Activated CD4-positive, CD25-positive, alpha-beta regulatory T cell treated with anti-CD3 and anti-CD28 coated beads, Interleukin-2, amount 50 U/mL, for 24 hours (primary cell): ENCODE data around the gene SIRPA.

ENCODE experiments used
- ATAC-seq, 2 donors: fragments of 150-1000 bp; cut with Tn5 transposase; one replicate each; pipeline ENCODE4 v1.10.0; 2021; ENCODE audit warnings: mild to moderate bottlenecking in 1 of 2, moderate library complexity in 1 of 2

SIRPA gene

DNA sequence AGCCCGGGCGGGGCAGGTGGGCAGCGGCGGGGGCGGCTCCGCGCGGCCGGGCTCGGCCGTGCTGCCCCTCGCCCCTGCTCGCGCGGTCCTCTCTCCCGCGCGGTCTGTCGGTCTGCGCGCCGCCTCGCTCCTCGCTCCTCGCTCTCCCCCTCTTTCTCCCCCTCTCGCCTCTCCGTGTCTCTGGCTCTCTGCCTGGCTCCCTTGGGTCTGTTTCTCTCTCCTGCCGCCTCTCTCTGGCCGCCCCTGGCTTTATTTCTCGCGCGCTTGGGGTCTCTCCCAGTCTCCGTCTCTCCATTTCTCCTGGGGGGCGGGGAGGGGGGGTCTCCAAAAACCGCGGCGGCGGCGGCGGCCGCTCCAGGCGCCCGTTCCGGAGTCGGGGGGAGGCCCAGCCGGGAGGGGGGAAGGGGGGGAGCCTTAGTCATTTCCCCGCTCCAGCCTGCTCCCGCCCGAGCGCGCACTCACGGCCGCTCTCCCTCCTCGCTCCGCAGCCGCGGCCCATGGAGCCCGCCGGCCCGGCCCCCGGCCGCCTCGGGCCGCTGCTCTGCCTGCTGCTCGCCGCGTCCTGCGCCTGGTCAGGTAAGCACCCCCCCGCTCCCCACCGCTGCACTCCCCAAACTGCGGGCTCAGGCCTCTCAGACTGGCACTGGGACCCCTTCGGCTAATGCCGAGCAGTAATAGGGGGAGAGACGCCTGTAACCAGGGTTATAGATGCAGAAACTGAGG, at the start of gene SIRPA:
TSS of gene SIRPA (plus strand) at position 457 of the 723 bp plus-strand sequence. CDS start at position 498, 41 bp downstream.
- ATAC-seq, result no peak

DNA sequence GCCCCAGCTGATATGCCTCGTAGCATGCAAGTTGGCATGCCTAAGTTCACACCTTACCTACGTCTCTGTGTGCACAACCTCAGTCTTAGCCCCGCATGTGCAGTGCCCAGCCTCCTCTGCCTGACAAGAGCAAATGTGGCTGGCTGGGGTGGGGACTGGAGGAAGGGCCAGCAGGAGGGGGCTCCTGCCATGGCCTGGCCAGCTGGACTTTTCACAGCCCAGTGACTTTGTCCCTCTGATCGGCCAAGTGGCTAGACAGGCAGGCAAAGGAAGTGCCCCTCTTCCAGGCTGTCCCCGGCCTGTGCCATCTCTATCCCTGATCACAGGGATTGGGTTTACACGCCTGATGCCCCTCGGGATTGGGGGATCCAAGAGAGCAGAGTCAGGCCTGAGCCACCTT, 49.5 kb upstream of the SIRPA start:
- ATAC-seq, result no peak

DNA sequence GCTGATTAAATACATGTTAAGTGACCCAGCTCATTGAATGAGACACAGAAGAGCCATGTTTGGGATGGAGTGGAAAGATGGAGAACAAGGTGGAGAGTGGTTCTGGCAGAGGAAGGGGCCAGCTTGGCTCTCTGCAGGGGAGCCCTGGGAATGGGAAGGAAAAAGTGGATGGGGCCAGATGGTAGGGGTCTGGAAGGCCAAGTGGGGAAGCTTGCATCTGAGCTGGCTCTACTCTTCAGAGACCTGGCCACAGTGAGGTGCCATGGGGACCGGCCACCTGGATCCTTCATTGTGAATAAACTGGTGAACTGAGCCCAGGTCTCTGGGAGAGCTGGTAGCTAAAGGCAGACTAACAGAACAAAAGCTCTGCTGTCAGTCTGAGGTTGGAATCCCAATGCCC, 48.9 kb upstream of the SIRPA start:
- no peak for ATAC-seq

DNA sequence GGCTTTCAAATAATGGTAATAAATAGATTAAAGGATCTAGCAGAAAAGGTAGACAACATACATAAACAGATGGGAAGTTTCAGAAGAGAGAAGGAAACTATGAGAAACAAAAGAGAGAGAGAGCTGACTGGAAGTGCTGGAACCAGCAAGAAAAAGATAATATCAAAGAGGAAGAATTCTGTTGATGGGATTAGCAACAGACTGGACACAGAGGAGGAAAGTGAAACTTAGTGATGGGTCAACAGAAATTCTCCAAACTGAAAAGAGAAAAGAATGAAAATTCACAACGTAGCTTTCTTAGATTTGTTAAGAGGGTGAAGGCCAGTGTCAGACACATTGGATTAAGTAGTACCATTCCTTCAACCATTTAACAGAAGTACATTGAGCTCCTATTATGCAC, 48.3 kb upstream of the SIRPA start:
- ATAC-seq, result no peak

DNA sequence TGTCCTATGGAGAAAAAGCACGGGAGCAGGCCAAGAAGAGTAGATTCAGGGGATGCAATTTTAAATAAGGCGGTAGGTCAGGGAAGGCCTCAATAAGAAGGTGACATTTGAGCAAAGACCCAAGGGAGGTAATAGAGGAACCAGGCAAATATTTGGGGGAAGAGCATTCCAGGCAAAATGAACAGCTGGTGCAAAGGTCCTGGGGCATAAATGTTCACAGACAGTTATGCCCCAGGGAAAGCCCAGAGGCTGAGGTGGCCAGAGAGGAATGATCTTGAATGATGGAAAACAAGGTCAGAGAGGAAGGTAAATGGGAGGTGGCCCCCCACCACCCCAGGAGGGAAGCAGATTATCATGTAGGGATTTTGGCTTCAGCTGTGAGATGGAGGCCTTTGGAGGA, 47.4 kb upstream of the SIRPA start:
- no peak for ATAC-seq

DNA sequence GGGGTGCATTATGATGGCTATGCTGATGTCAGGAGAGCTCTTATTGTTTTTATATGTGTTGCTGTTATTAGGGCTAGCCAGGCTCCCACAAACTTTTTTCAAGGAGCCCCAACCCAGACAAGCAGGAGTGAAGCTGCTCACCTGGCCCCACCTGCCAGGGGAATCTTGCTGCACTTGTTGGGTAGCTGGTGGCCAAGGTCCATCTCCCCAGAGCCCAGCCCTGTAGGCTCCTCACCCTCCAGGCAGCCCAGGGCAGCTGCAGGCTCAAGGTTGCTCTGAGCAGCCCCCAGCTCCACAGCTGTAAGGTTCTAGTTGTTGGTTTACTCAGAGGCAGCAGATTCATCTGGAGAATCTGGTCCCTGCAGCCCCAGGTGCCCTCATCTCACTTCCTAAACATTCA, 46.8 kb upstream of the SIRPA start:
- ATAC-seq, result no peak

DNA sequence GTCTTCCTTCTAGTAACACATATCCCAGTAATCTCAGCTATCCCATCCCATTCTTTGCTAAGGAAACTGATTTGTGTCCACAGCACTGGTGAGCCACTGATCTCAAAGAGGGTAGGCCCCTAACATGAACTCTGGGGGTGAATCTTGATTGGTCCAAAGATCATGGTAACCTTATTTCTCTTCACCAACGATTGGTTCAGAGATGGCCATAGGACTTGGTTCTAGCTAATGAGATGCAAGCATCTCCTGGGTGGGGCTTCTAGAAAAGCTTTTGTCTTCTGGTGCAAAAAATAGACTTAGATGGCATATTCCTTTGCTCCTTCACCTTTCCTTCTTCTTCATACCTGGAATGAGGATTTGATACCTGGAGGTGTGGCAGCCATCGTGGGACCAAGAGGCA, 43.8 kb upstream of the SIRPA start:
- ATAC-seq, result no peak

DNA sequence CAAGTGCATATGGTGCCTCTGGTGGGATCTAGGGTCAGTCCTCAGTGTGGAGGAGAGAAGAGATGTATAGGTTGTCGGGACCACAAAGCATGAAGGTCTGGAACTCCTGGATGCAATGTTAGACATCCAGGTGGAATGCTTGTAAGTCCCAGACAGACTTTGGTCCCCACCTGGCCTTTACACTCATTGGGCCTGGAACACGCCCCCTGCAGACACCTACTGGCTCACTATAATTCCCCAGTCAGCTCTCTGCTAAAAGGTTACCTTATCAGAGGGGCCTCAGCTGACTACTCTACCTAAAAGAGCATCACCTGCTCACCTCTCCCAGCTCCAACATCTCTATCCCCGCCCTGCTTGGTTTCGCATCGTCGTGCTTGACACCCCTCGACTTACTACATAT, 41.7 kb upstream of the SIRPA start:
- no peak for ATAC-seq

DNA sequence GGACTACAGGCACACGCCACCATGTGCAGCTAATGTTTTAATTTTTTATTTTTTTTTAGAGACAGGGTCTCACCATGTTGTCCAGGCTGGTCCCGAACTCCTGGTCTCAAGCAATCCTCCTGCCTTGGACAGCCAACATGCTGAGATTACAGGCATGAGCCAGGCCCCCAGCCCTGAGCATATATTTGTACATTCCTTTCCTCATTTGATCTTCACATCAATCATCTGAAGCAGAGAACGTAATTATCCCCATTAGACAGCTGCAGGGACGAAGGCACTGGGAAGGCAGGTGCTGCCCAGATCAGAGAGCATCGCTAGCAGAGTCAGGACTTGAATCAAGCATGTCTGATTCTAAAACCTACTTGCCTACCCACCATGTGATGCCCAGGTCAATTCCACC, 41.0 kb upstream of the SIRPA start:
- ATAC-seq, result no peak

DNA sequence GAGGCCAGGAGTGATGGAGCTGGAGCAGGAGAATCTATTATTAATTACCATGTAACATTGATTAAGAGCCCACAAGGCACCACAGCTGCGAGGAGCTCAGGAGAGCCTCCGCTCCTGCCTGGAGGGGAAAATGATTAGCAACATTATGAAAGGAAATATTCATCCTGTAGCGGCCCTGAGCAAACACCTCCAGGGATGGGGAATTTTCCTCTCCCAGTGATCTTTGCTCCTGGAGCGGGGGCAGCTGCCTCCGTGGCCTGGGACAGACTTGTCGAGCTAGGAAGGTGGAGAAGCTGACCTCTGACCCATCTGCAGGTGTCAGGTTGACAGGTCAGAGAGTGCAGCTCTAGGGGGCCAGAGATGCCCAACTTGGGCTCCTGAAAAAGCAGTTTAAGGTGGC, 40.1 kb upstream of the SIRPA start:
- no peak for ATAC-seq

DNA sequence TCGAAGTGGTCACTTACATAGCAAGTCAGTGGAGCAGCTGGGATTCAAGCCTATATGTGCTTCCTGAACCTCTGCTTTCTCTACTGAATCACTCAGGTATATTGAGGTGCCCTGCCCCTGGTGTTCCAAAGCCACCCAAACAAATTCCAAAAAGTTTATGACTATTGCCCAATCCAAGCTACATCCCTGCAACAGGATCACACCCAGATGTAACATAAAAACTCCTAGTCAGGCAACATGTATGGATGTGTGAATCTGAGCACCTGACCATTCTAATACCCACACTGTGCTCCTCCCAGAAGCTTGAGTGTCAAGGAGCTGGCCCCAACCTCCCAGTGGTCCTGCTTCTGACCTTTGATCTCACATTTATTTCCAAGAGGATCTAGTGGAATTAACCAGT, 39.5 kb upstream of the SIRPA start:
- ATAC-seq, result no peak

DNA sequence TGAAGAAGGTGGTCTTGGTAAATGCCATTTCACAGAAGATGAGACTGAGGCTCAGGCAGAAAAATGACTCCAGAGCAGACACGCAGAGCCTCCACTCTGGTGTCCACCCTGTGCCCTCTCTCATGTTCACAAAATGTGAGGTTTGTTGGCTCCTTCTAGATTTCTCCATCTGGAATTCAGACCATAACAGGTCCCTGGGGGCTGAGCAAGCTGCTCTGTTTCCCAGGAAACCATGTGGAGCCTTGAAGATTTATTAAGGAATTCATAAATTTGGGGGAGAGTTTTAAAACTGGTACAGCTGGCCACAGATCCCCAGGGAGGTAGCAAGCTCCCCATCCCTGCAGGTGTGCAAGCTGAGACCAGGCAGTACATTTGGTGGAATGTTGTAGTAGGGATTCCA, 38.8 kb upstream of the SIRPA start:
- ATAC-seq, result no peak

DNA sequence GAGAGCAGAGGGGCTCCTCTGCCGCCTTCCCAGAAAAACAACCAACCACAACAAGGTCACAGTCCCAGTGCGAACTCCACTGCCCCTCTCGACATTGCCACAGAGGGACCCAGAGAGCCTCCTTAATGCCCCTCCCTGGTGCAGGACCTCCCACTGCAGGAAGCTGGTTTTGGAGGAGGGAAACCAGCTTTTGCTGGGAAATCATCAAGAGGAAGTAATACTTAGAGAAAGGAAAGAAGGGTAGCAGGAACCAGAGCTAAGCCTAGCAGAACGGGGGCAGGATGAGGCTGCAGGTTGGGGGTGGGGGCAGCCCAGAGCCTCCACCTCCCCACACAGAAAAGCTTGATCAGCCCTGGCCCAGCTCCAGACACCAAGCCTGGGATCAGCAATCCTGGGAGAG, 37.7 kb upstream of the SIRPA start:
- no peak for ATAC-seq

DNA sequence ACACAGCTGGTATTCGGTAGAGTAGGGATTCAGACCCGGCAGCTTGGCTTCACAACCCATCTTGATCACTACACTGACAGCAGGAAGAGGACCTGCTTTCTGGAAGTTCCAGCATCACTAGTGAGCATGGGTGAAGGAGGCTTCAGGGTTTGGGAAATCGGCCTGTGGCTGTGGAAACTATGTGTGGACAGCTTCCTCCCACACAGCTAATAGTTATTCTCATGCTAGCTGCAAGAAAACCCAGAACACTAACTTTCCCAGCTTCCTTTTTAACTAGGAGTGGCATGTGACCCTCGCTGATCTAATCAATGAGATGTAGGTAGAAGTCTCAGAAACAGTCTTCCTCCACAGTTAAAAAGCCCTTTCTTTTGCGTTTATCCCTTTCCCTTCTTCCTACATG, 36.3 kb upstream of the SIRPA start:
- ATAC-seq, result no peak

DNA sequence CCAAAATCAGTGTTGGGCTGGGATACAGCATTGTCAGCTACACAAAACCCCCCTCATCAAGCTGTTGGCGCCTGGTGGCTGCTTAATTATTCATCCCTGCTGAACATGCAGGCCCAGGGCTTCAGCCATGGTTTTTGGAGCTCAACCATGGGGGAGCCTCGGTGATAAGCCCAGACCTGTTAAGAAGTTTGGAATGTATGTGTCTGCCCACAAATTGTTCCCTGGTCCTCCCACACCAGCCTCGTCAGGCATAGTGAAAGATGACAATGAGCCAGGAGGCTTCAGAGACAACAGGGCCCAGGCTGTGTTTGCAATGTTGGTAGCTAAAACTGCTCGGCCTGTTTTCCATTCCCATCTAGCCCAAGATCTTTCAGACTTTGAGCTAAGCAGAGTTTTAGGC, 34.8 kb upstream of the SIRPA start:
- ATAC-seq, result no peak

DNA sequence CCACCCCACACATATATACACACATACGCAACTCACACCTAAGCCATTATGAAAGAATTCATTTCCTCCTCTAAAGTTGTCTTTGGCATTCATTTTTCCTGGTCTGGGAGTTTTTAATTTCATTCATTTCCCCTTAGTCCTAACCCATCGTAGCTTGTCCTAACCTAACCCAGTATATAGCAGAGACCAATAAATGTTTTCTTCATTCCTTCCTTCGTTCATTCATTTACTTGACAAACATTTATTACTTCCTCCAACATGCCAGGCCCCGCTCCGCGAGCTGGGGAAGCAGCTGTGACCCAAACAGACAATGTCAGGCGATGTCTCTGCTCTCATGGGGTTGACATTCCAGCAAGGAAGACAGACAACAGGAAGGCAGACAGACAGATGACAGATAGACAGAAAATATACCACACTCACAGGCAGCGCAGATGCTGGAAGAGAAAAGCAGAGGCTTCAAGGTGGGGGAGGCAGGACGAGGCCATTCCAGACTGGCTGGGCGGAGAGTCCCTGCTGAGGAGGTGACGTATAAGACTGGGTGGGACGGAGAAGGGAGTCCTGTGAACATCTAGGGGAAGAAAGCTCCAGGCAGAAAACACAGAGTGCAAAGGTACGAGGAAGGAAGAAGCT, 33.7 kb upstream of the SIRPA start:
- ATAC-seq, result no peak

DNA sequence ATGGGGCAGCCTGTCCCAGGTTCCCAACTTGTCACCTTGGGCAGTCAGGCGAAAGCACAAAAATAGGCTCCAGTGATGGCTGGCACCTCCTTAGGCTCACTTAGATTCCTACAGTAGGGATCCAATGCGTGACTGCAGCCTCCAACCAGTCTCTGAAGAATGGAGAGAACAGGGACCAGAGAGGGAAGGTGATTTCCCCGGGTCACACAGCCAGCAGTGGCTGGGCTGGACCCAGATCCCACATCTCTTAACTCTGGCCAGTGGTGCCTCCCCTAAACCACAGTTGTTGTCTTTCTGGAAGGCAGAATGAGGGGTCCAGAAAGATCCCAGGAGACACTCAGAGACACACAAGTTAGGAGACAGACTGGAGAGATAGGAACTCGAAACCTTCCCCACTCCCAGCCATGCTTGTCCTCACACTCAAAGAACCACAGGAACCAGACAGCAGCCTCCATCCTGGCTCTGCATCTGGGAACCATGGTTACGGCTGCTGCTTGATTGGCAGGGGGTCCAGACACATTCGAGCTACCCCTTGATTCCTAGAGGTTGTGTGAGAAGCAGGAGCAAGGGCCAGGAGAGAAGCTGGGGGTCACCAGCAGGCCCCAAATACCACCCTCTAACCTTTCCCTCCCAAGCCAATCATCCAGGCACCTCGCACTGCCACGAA, 33.1 kb upstream of the SIRPA start:
- no peak for ATAC-seq

DNA sequence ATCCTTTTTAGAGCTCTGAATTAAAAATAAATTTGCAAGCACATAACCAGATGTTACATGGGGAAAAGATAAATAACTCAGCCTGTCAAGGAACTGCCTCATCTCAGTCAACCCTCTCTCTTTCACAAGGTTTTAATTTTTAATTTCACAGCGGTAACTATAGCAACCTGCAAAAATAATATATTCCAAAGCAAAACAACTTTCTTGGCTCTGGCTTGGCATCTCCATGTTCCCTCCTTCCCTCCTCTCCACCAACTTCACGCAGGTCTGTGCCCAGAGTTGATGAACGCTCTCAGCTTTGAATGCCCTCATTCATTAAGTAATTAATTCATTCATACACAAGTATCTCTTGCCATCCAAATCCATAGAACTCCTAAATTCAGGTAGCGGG, 32.5 kb upstream of the SIRPA start:
- ATAC-seq, result no peak

DNA sequence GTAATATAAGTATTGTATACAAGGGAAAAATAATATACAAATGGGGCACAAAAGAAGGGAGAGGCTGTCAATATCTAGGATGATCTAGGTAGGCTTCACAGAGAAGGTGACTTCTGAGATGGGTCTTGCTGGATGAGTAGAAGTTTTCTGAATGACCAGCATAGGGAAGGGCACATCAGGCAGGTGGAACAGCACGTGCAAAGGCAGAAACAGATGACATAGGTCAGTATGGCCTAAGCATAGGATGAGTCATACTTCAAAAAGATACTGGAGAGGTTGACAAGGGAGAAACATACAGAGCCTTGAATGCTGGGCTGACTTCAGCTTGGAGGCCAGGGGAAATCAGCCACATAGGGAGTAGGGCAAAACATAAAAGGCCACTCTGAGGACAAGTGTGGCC, 31.9 kb upstream of the SIRPA start:
- no peak for ATAC-seq

DNA sequence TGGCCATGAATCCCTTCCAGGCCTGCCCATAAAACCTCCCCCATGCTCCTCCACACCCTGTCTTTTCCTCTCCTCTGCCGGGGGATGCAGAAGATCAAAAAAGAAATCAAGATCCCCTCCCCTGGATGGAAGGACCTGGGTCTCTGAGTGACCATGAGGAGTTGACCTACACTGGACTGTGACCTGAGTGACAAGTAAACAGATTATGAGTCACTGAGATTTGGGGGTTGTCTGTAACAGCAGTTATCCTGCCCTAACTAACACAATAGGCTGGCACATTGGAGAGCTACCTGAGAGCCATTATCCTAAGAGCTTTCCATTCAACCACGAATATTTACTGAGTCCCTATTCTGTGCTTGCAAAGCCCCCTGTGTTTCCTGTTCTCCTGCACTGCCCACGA, 28.4 kb upstream of the SIRPA start:
- no peak for ATAC-seq

DNA sequence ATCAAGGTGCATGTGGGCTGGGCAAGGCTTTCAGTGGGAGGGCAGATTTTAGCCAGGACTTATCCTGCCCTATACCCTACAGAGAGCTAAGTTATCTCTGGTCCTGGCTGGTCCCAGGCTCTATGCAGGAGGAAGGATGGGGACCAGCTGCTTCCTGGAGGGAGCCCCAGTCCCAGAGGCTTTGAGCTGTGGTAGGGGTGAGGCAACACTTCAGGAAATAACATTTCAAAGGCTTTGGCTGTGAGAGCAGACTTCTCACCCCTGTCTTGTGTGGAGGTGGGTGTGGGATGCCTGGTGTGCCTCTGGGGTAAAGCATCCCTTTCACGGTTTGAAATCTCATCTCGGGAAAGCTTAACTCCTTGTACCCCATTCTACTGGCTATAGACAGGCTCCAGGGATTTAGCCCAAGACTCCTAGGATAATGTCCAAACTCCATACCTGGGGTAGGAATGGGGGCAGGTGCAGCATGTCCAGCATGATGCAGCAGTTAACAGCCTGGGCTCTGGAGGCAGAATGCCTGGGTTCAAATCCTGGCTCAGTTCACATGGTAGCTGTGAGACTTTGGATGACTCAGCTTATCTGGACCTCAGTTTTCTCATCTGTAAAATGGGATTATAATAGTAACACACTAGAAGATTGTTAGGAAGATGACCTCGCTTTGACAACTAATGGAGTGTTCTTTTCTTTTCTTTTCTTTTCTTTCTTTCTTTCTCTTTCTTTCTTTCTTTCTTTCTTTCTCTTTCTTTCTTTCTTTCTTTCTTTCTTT, 27.5 kb upstream of the SIRPA start:
- no peak for ATAC-seq

DNA sequence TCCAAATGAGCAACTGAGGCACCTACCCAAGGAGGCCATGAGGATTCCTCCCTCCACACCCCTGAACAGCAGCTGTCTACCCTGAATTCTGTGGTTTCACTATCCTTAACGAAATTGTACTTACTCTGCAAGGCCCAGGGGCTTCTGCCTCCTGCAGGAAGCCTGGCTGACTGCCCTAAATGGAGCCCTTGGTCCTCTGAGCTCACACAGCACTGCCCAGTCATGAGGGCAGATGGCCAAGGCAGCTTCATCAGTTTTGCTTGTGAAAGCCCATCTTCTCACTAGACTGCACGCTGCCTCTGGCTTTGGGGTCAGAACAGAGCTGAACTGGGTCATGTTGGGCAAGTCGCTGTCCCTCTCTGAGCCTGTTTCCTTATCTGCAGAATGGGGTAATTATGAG, 26.4 kb upstream of the SIRPA start:
- no peak for ATAC-seq

DNA sequence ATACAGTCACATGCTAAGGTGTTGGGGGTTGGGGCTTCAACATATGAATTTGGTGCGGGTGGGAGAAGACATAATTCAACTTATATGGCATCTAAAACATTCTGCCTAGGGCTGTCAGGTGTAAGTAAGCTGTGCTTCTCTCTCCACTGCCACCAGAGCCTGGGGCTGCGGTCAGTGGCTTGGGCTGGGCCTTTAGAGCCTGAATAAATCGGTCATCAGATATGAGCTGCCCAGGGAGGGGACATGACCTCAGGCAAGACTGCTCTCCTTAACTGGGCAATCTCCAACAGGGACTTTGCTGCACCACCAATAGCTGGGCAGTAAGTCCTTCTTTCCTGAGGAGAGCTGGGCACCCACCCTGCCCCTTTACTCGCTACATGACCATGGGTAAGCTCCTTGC, 24.9 kb upstream of the SIRPA start:
- no peak for ATAC-seq
